ENCODE measurements around the gene KDM4C.

KDM4C gene

DNA sequence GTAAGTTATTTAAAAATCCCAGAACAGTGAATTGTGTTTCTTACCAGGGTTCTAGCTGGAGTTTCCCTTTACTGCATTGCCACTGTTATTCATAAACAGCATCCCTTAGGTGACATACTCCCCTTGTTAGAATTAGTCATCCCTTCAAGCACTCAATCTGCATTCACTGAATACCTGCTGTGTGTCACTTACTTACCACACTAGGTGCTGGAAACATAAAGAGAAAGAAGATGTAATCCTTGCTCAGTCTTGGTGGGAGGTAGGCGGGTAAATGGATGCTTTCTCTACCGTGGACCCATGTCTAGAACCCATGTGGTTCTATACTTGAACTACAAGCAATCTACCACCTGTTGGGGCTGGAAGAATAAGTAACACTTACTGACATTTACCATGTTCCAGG is 371.6 kb downstream of the KDM4C start:
- Histone ChIP-seq H3K4me3 (ENCODE audit: low read depth, low read length, poor library complexity, severe bottlenecking) (no peak overlapping the region), H3K27me3 (ENCODE audit: insufficient read depth, low read length) (no peaks in the 10 kb centered on the region), H4K20me1 (ENCODE audit: insufficient read depth, low read length) (no peaks in the 10 kb centered on the region), H3K27ac (ENCODE audit: low read depth, low read length, poor library complexity, severe bottlenecking) (no peak overlapping the region), H2AFZ (ENCODE audit: low read length) (no peak overlapping the region), H3K36me3 (ENCODE audit: insufficient read depth, low read length) (peaks cover 21% of the 10 kb centered on the region; the same call in 1 of the 2 replicates), H3K9me2 (ENCODE audit: low read depth, low read length) (no peaks in the 10 kb centered on the region), H3F3A (ENCODE audit: insufficient read depth, low read length) (no peaks in the 10 kb centered on the region), H3K4me1 (ENCODE audit: insufficient read depth, low read length, severe bottlenecking) (no peaks in the 10 kb centered on the region), H3K79me2 (ENCODE audit: insufficient read depth, low read length) (no peaks in the 10 kb centered on the region), H3K4me2 (ENCODE audit: low read length) (no peak overlapping the region), H3K9ac (ENCODE audit: low read length) (no peak overlapping the region), H3K9me3 (ENCODE audit: low read length) (no peaks in the 10 kb centered on the region)
- no peak for TF ChIP-seq EZH2 (IDR thresholded peaks at IDR 0.05; ENCODE audit: borderline replicate concordance, low read length)

GRCh38 chr9:7130266-7130820 is 372.6 kb downstream of the KDM4C start:
- H3K79me2 ChIP-seq (ENCODE audit: insufficient read depth, low read length), result no peaks in the 10 kb centered on the region
- H3K9ac ChIP-seq (ENCODE audit: low read length), result no peak overlapping the region
- no peaks in the 10 kb centered on the region for H3F3A ChIP-seq (ENCODE audit: insufficient read depth, low read length)
- H3K4me1 ChIP-seq (ENCODE audit: insufficient read depth, low read length, severe bottlenecking), result no peaks in the 10 kb centered on the region
- H3K4me2 ChIP-seq (ENCODE audit: low read length), result no peak overlapping the region
- no peaks in the 10 kb centered on the region for H3K9me3 ChIP-seq (ENCODE audit: low read length)
- H3K27me3 ChIP-seq (ENCODE audit: insufficient read depth, low read length), result no peaks in the 10 kb centered on the region
- peaks cover 23% of the 10 kb centered on the region; the same call in 1 of the 2 replicates for H3K36me3 ChIP-seq (ENCODE audit: insufficient read depth, low read length)
- H2AFZ ChIP-seq (ENCODE audit: low read length), result no peak overlapping the region
- no peaks in the 10 kb centered on the region for H4K20me1 ChIP-seq (ENCODE audit: insufficient read depth, low read length)
- TF ChIP-seq CTCF (IDR thresholded peaks at IDR 0.05; ENCODE audit: low read length) (no peak), EZH2 (IDR thresholded peaks at IDR 0.05; ENCODE audit: borderline replicate concordance, low read length) (no peak)
- no peaks in the 10 kb centered on the region for H3K9me2 ChIP-seq (ENCODE audit: low read depth, low read length)
- no peak overlapping the region for H3K27ac ChIP-seq (ENCODE audit: low read depth, low read length, poor library complexity, severe bottlenecking)
- no peak overlapping the region for H3K4me3 ChIP-seq (ENCODE audit: low read depth, low read length, poor library complexity, severe bottlenecking)

GRCh38 chr9:7132605-7133004 is 374.8 kb downstream of the KDM4C start:
- H3K27me3 ChIP-seq (ENCODE audit: insufficient read depth, low read length), result no peaks in the 10 kb centered on the region
- no peaks in the 10 kb centered on the region for H3K9me3 ChIP-seq (ENCODE audit: low read length)
- peaks cover 33% of the 10 kb centered on the region; the same call in 1 of the 2 replicates for H3K36me3 ChIP-seq (ENCODE audit: insufficient read depth, low read length)
- H3K4me2 ChIP-seq (ENCODE audit: low read length), result no peak overlapping the region
- H3F3A ChIP-seq (ENCODE audit: insufficient read depth, low read length), result no peaks in the 10 kb centered on the region
- no peak overlapping the region for H3K4me3 ChIP-seq (ENCODE audit: low read depth, low read length, poor library complexity, severe bottlenecking)
- no peaks in the 10 kb centered on the region for H3K4me1 ChIP-seq (ENCODE audit: insufficient read depth, low read length, severe bottlenecking)
- H3K79me2 ChIP-seq (ENCODE audit: insufficient read depth, low read length), result no peaks in the 10 kb centered on the region
- H3K27ac ChIP-seq (ENCODE audit: low read depth, low read length, poor library complexity, severe bottlenecking), result no peak overlapping the region
- TF ChIP-seq CTCF (IDR thresholded peaks at IDR 0.05; ENCODE audit: low read length) (no peak), EZH2 (IDR thresholded peaks at IDR 0.05; ENCODE audit: borderline replicate concordance, low read length) (no peak)
- H3K9me2 ChIP-seq (ENCODE audit: low read depth, low read length), result no peaks in the 10 kb centered on the region
- no peak overlapping the region for H2AFZ ChIP-seq (ENCODE audit: low read length)
- no peaks in the 10 kb centered on the region for H4K20me1 ChIP-seq (ENCODE audit: insufficient read depth, low read length)
- H3K9ac ChIP-seq (ENCODE audit: low read length), result no peak overlapping the region

DNA sequence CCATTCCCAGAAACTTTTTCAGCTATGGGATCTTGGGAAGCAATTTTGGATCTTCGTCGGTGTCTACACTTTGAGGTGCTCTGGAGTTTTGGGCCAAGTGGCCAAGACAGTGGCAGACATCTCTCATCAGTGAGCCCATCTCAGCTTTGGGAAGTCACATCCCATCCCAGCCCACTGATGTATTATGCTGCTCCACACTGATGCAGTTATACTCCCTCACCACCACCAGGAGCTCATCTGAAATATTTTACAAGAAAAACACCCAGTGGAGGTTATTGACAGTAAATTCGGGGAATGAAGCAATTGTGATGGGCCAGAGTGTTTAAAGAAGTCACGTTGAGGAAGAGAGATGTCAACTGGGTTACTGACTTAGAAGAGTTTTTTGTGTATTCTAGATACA is 378.0 kb downstream of the KDM4C start:
- no peaks in the 10 kb centered on the region for H3K9me2 ChIP-seq (ENCODE audit: low read depth, low read length)
- H3F3A ChIP-seq (ENCODE audit: insufficient read depth, low read length), result no peaks in the 10 kb centered on the region
- no peak overlapping the region for H2AFZ ChIP-seq (ENCODE audit: low read length)
- H3K9me3 ChIP-seq (ENCODE audit: low read length), result no peaks in the 10 kb centered on the region
- no peaks in the 10 kb centered on the region for H3K27me3 ChIP-seq (ENCODE audit: insufficient read depth, low read length)
- peaks cover 12% of the 10 kb centered on the region; the same call in 1 of the 2 replicates for H3K36me3 ChIP-seq (ENCODE audit: insufficient read depth, low read length)
- H4K20me1 ChIP-seq (ENCODE audit: insufficient read depth, low read length), result no peaks in the 10 kb centered on the region
- TF ChIP-seq CTCF (IDR thresholded peaks at IDR 0.05; ENCODE audit: low read length) (no peak), EZH2 (IDR thresholded peaks at IDR 0.05; ENCODE audit: borderline replicate concordance, low read length) (no peak)
- H3K27ac ChIP-seq (ENCODE audit: low read depth, low read length, poor library complexity, severe bottlenecking), result no peak overlapping the region
- H3K9ac ChIP-seq (ENCODE audit: low read length), result no peak overlapping the region
- no peak overlapping the region for H3K4me2 ChIP-seq (ENCODE audit: low read length)
- H3K4me1 ChIP-seq (ENCODE audit: insufficient read depth, low read length, severe bottlenecking), result no peaks in the 10 kb centered on the region
- H3K79me2 ChIP-seq (ENCODE audit: insufficient read depth, low read length), result no peaks in the 10 kb centered on the region
- no peak overlapping the region for H3K4me3 ChIP-seq (ENCODE audit: low read depth, low read length, poor library complexity, severe bottlenecking)
